ENCODE results near the gene FMO3.

The FMO3 gene

DNA sequence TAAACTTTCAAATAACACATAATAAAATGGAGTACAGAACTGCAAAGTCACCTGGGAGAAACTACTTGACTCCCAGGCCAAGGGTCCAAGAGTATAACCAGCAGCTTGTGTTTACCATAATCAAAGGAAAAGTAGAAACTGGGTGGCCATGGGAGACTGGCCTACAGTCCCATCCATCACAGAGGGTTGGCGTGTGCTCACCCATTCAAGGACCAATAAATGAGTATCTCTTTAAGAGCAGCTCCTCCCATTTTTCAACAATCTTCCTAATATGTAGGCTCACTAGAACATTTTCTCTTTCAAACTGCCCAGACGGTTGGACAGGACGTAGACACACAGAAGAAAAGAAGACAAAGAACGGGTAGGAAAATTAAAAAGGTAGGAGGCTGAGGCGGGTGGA, at the start of gene FMO3:
Gene FMO3, plus strand, starts transcription at position 302 of the 400 bp plus-strand sequence. CDS start 1,754 bp downstream, outside the sequence.
- no peak for DNase-seq

DNA sequence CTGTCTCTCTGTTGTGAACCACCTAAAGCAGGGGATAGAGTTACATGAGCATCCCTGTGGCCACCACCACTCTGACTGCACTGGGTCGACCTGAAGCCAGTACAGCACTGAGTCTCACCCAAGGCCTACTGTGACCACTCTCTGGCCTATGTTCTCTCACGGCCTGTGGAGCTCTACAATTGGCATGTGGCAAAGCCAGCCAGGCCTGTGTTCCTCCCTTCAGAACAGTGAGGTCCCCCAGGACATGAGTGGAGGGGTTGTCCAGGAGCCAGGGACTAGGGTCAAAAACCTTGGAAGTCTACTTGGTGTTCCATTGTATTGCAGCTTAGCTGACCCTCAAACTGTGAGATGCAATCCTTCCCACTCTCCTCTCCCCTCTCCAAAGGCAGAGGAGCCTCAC, 42.7 kb upstream of the FMO3 start:
- no peak for DNase-seq

DNA sequence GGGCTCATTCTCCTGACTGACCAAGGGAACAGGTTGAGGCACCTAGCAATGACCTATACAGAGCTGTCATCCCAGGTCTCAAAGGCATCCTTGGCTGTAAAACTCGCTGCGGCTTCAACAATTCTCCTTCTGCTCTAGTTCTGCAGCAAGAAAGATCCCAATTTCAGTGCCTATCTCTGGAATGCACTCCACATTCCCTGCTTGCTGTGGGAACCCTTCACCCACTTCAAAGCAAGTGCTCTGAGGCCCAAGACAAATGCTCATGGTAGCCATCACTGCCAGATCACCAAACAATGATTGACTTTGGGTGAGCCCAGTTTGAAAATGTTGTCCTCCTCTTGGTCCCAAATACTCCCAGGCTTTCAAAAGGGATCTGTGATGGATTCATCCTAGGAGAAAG, 37.7 kb upstream of the FMO3 start:
- no peak for DNase-seq

DNA sequence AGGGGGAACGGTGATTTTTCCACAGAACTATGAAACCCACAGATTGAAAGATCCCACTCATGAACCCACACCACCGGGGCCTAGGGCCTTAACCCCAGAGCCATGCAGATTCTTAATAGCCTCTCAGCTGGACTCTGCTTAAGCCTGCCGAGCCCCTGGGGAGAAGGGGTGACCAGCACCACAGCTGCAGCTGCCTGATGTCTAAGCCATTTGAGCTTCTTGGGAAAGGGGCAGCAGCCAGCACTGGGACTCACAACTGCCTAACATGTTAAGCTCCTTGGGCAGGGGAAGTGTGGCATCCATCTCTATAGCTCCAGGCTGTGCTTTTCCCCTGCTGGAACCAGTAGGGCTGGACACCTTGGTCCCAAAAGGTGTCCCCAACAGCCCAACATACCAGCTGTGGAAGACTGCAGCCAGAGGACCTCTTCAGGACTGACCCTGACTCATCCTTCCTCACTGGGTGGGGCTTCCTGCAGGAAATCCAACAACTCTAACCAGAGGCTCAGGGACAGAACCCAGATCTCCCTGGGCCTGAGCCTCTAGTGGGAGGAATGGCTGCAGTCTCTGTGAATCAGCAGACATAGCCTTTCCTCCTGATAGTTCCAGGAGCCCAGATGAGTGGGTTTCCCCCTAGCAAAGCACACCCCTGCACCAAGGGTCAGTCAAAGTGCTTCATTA, 34.6 kb upstream of the FMO3 start:
- DNase-seq: no peak

DNA sequence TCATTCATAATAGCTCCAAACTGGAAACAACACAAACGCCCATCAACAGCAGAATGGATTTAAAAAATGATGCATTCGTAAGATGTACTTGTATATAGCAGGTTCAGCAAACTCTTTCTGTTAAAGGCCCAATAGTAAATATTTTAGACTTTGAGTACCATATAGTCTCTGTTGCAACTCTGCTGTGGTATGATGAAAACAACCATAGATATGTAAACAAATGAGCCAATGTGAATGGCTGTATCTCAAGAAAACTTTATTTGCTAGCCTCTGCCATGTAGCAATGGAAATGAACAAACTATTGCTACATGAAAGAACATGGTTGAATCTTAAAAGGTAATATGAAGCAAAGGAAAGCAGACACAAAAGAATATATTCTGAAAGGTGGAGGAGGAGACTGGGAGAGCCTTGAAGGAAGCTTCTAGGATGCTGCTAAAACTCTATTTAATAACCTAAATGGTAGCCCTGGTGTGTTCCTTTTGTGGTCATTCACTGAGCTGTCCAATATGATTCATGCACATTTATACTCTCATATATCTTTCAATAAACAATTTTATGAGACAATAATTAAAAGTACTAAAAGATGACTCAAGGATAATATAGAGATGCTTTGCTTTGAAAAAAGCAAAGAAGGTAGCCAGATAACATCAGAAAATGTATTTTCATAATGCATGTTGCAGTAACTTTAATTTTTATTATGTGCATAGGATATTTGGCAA, 29.1 kb upstream of the FMO3 start:
- DNase-seq: no peak

DNA sequence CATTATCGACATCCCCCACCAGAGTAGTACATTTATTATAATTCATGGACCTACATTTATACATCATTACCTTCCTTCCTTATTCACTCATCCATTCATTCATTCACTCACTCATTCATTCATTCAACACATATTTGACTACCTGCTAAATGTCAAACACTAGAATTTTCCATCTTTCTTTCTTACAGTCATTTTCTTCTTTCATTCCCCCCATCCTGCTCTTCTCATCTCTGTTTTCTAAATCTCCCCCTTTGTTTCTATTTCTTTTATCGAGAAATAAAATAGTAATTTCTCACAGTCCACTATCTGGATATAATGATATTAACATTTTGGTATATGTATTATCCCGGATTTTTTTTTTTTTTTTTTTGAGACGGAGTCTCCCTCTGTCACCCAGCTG, 27.8 kb upstream of the FMO3 start:
- no peak for DNase-seq

DNA sequence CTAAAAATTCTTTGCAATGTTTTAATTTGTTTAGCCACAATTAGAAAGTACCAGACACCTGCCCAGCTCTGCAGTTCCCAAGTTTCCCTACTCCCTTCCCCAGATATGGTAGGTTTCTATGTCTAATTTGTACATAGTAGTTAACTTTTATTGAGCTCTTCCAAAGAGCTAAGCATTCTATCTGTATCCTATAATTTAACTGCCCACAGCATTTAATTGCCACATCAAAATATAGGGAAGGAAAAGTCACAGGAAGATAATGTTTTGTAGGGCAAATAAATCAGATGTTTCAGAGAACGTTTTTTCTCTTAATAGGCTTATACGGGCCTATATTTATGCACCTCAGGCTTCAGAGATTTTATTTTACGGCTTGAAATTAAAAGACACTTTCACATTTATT, 15.7 kb upstream of the FMO3 start:
- DNase-seq: no peak

DNA sequence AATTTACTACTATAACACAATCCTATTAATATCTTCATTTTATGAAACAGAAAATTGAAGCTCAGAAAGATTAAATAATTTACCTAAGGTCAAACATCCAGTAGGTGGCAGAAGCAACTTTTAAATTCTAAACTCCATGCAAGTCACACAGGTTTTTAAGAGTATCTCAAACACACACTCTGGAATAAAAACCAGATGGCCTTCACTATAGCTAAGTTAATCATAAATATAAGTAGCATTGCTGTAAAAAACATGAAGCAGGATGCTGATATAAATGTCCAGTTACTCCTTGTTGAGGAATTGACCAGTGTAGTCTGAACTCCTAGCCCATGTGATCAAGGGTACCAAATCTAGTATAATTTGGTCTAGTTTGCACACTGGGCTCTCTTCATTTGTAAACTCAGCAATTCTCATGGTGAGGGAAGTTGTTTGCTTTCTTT, 9.4 kb upstream of the FMO3 start:
- peak; percentile 59 for DNase-seq

DNA sequence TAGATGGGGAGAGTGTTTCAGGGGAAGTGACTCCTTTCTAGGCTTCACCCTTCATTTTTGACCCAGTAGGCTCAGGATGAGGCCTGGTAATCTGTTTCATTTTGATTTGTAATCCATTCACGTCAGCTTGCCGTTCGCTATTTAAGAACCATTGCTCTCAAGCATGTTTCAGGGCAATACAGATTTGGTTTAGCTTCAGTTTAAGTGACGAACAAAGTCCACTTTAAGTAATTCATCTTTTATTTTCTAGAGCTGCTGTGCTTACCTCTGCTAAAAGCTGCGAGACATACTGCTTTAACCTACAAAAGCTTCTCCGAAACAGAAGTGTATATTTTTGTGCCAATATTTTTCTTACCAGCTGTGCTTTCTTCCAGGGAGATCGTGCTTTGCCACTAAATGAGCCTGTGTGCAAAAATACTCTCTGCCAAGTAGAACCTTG, 8.9 kb upstream of the FMO3 start:
- DNase-seq: no peak

DNA sequence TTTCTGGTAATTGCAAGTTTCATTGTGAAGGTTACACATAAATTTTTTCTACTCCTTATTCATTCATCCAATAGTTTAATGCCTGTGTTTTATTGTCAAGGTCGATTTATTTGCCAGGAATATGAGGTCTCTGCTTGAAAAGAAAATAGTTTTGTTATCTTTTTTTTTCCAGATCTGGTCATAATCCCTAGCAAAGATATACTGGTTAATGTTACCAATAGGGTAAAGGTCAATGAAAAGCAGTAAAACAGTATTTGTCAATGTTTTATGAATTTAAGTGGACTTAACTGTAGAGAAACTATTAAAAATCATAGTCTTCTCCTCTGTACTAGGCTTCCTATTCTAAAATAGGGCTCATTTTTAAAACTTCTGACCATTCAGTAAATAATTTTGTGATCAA, 8.1 kb upstream of the FMO3 start:
- DNase-seq: no peak

DNA sequence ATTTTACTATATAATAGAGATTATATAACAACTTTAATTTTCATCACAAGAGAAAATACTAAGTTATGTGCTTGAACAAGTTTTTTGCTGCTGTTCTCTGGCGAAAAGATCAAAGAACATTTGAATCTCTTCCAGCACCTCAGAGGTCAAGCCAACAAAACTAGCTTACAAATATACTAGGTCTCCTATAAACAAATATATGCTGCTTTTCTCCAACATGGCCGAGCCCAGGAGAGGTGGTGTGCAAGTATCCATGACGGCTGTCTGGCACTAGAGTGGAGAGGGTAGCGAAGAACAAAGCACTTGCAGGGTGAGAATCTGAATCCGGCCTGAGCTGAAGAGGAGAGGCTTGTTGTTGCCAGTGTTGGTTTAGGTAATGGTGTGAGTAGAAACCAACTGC, 7.5 kb upstream of the FMO3 start:
- no peak for DNase-seq

DNA sequence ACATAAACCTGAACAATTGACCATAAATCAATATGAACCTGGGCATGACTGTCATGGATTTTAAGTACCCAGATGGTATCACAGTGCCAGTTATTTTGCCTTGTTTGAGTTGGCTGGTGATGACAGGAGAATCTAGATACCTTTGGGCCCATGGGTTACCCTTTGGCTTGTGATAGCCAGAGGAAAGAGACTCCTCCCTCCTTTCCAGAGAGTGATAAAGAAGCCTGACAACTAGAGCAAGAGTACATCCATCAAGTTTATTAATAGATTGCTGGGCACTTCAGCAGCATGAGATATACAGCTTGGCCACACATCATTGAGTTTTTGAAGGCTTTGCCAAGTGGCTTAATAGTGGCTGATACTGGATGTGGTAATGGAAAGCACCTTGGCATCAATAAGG, 6.6 kb upstream of the FMO3 start:
- no peak for DNase-seq

DNA sequence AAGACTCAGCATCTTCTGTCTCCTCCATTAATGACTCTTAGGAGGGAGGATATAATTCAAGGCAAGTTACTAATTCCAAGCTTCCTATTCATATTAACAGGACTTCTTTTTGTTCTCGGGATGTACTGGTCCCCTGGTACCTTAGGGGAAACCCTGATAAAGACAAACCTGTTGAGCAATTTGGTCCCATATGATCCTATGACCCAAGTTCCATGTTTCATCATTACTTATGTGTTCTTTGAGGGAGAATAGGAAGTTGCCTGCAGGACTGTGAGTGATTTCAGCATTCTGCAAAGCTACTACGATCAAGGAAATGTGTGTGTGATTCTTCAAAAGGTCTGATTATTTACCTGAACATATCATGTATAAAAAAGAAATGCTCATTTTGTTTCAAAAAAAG, 5.8 kb upstream of the FMO3 start:
- DNase-seq: no peak

DNA sequence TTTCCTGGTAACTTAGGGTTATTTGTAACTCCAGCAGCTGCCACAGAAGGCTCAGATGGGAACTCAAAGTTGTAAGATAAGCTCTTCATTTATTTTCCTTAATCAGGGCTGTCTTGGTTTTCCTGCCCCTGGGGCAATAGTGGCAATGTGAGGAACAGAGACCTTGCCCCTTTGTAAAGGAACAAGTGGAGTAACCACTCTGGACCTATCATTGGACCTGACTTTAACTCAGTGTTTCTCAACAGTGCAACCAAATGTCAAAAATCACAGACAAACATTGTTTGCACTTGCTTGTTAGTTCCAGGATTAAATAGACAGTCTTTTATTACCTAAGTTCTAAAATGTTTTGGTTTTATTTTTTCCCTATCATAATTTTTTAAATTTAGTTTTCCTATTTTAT, 2.8 kb upstream of the FMO3 start:
- no peak for DNase-seq

DNA sequence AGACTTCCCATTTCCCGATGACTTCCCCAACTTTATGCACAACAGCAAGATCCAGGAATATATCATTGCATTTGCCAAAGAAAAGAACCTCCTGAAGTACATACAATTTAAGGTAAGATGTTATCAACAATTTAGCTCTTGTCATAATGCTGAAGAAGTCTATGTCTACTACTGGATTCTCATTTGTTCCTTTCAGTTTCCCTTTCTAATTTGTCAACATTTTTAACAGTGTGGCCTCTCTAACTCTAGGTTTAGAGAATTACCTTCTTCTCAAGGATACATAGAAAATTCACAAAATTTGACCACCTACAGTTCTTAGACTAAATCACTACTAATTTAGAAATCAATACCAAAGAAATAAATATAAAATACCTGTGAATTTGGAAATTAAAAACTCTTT, 13.2 kb downstream of the FMO3 start:
- DNase-seq: no peak

DNA sequence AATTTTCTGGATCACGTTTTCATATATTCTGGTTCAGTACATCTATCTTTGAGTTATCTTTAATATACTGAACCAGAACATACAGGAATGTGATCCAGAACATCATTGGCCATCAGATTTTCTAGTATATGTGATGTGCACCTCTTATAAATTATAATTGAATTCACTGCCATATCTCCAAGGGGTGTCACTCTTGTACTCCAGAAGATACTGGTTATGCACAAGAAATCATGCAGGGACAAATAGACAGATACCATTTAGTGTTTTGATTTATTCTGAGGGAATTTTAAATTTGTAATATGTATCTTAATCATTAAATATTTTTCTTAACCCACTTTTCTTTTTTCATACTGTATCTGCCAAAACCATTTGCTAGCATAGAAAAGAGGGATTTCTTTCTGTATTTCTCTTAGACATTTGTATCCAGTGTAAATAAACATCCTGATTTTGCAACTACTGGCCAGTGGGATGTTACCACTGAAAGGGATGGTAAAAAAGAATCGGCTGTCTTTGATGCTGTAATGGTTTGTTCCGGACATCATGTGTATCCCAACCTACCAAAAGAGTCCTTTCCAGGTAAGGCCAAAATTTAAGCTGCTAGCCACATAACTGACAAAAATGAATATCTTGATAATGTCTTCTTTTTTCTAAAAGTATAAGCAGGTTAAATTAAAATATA, 16.7 kb downstream of the FMO3 start:
- DNase-seq: no peak

DNA sequence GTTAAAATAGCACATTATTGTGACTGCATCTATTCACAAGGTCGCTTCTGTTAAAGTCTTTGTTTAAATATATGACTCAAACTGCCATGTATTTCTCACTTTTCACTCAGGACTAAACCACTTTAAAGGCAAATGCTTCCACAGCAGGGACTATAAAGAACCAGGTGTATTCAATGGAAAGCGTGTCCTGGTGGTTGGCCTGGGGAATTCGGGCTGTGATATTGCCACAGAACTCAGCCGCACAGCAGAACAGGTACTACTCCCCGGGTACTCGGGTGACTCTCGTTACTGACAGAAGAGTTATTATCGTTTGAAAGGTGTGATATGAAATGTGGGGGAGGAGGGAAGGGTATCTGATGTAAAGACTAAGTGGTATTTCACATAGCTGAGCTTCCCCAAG, 17.3 kb downstream of the FMO3 start:
- no peak for DNase-seq

DNA sequence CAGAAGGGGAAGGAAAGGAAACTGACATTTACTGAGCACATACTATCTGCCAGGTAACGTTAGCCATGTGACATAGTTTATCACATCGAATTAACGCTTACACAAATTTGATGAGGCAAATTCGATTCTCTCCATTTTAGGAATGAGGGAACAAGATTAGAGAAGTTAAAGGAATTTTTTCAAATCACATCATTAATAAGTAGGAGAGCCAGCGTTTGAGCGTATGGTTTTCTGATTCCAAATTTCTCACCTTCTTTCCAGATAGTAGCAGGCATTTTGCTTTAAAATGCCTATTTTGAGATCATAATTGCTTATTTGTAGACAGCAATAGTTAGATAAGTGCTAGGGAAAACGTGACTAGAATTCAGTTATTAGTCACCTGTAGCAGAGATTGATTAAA, 19.3 kb downstream of the FMO3 start:
- no peak for DNase-seq

DNA sequence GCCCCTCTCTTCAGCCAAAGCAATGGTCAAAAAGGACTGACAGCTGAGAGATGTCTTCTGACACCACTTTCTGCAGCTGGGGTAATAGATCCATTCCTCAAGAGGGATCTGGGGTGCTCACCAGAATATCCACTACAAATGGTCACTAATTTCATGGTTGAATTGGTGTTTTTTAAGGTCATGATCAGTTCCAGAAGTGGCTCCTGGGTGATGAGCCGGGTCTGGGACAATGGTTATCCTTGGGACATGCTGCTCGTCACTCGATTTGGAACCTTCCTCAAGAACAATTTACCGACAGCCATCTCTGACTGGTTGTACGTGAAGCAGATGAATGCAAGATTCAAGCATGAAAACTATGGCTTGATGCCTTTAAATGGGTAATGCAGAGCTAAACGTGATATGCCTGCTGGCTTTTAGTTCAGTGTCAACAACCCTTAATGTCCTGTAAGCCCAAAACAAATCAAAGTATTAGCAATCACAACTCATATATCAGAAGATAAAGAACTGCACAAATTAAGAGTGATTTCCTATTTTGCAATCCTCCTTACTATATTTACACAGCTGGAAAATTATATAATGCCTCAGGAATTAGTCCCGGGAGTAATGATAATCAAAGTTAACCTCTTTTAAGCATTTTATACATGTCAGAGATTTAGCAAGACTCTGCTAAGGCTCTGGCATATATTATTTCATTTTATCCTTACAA, 20.1 kb downstream of the FMO3 start:
- peak; percentile 54 for DNase-seq

DNA sequence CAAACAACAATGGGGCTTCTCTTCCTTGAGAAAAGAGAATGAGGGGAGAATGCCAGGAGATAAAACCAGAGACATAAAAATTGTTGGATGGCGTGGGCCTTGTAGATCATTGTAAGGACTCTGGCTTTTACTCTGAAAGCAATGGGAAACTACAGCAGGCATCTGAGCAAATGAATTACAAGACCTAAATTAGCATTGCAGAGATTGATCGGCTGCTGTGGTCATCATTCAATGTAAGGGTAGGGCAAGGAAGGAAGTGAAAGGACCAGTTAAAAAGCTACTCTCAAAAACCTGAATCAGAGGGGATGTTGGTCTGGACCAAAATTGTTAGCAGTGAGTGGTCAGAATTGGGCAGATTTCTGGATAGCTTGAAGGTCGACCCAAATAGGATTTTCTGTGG, 21.4 kb downstream of the FMO3 start:
- DNase-seq: no peak

DNA sequence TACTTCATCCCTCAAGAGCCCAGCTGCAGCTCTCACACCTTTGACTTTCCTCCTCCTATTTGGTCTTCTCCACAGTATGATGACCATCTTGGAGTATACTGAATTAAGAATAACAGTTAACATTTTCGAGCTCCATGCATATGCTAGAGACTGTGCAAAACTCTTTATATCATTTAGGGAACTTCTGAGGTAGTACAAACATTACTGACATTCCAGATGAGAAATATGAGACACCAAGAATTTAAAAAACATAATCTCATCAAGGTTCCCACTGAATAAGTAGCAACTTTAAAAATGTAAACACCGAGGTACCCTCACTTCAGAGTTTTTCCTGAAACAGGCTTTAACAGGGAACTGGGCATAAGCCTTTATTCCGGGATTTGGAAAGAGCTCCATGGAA, 22.7 kb downstream of the FMO3 start:
- no peak for DNase-seq

DNA sequence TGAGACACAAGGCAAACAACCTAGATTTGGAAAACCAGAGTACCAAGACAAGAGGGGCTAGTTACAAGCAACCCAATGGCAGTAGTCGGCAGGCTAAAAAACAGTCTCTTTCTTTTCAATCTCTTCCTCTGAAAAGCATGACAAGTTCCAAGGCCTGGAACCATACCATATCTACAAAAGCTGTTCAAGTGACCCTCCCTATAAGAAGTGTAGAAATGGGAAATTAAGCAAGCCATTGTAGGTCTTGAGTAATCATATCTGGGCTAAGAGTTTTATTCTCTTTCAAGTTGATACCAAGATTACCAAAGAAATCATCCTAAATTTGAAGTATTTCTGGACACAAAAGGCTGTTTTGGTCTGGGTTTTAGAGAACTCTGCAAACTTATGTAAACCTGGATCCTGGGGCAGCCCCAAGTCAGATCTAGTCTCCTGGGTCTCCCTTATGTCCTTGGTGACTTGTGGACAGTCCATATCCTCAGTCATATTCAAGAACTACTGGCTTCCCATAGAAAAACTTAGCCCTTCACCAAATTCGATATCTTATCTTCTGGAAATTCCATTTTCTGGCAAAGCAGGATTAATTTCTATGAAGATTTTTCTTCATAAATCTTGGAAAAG, 24.7 kb downstream of the FMO3 start:
- DNase-seq: no peak

DNA sequence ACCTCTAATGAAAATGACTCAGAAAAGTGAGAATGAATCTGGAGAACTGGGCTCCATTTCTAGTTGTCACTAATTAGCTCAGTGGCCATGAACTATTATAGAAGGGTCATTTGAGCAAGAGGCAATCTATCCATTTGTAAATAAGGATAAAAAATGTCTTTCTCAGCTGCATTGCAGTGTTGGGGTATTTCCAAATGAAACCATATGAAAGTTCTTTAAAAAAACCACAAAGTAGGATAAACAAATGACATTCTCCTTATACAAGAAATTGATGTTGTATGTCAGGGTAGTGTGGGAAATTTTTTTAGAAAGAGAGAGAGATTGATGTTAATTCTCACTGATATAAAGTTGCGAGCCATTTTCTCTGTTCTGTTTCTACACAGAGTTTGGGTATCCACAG, 26.0 kb downstream of the FMO3 start:
- peak; percentile 15 for DNase-seq

Measured in fibroblast of skin of right quadriceps (primary cell).